RWPE2 (cell line): ENCODE data around the gene RPL12.

ENCODE experiments used
- ATAC-seq: fragments of 200-7000 bp; cut with Tn5 transposase; 3 replicates; pipeline ENCODE4 v1.9.1; 2021; ENCODE audit warnings: low read depth
- DNase-seq: peaks from one replicate; pipeline ENCODE4 v3.0.0-alpha.2; 2020; ENCODE audit warnings: low spot score
- H3K27ac ChIP-seq: fragments of 450-650 bp; 2 replicates; pipeline ENCODE4 v1.5.1; 2017; ENCODE audit warnings: mild to moderate bottlenecking; ENCODE audit not compliant: poor library complexity, severe bottlenecking
- H3K27me3 ChIP-seq: fragments of 250-450 bp; sonication (Bioruptor Pico); 2 replicates; pipeline ENCODE4 v1.5.1; 2021; ENCODE audit warnings: mild to moderate bottlenecking, moderate library complexity; ENCODE audit not compliant: insufficient read depth, poor library complexity, severe bottlenecking
- H3K36me3 ChIP-seq: fragments of 250-450 bp; sonication (Bioruptor Pico); 2 replicates; pipeline ENCODE4 v1.5.1; 2020; ENCODE audit warnings: low read depth, mild to moderate bottlenecking, moderate library complexity
- H3K4me1 ChIP-seq: fragments of 250-450 bp; sonication (Bioruptor Pico); 2 replicates; pipeline ENCODE4 v1.5.1; 2021; ENCODE audit warnings: mild to moderate bottlenecking, moderate library complexity; ENCODE audit not compliant: insufficient read depth, poor library complexity, severe bottlenecking
- H3K4me3 ChIP-seq: fragments of 250-450 bp; sonication (Bioruptor Pico); 2 replicates; pipeline ENCODE4 v1.5.1; 2021; ENCODE audit warnings: mild to moderate bottlenecking, moderate library complexity; ENCODE audit not compliant: severe bottlenecking
- H3K9me3 ChIP-seq: fragments of 250-450 bp; sonication (Bioruptor Pico); 2 replicates; pipeline ENCODE4 v1.5.1; 2021; ENCODE audit warnings: mild to moderate bottlenecking, moderate library complexity; ENCODE audit not compliant: severe bottlenecking
- CTCF ChIP-seq: fragments of 450-650 bp; IDR thresholded peaks from one replicate; pipeline ENCODE4 v1.5.1; 2017; ENCODE audit warnings: mild to moderate bottlenecking, moderate library complexity; ENCODE audit not compliant: poor library complexity, severe bottlenecking

The RPL12 gene

GRCh38 chr9:127489471-127490115 is 38.4 kb upstream of the RPL12 start:
- Histone ChIP-seq H3K27me3 (no peaks in the 10 kb centered on the region), H3K36me3 (peaks cover 56% of the 10 kb centered on the region), H3K27ac (no peak overlapping the region), H3K4me3 (no peak overlapping the region), H3K9me3 (no peaks in the 10 kb centered on the region), H3K4me1 (no peaks in the 10 kb centered on the region)
- TF ChIP-seq CTCF, result no peak
- DNase-seq, result no peak
- ATAC-seq, result no peak

GRCh38 chr9:127488946-127489345 is 37.7 kb upstream of the RPL12 start:
- TF ChIP-seq CTCF, result no peak
- Histone ChIP-seq H3K27ac (no peak overlapping the region), H3K4me1 (no peaks in the 10 kb centered on the region), H3K27me3 (no peaks in the 10 kb centered on the region), H3K36me3 (peaks cover 56% of the 10 kb centered on the region), H3K4me3 (no peak overlapping the region), H3K9me3 (no peaks in the 10 kb centered on the region)
- ATAC-seq (no peak), DNase-seq (no peak)

- no peak for TF ChIP-seq CTCF
- no peak overlapping the region for H3K27ac ChIP-seq
- peaks cover 67% of the 10 kb centered on the region for H3K36me3 ChIP-seq
- no peaks in the 10 kb centered on the region for H3K9me3 ChIP-seq
- DNase-seq (no peak), ATAC-seq (no peak)
- H3K4me1 ChIP-seq, result no peaks in the 10 kb centered on the region
- no peak overlapping the region for H3K4me3 ChIP-seq
- no peaks in the 10 kb centered on the region for H3K27me3 ChIP-seq
These were observed 34.8 kb upstream of the RPL12 start for GRCh38 chr9:127485995-127486394.

- Histone ChIP-seq H3K36me3 (peaks cover 72% of the 10 kb centered on the region), H3K4me1 (no peaks in the 10 kb centered on the region), H3K9me3 (no peaks in the 10 kb centered on the region), H3K27ac (no peak overlapping the region), H3K27me3 (no peaks in the 10 kb centered on the region), H3K4me3 (no peak overlapping the region)
- no peak for TF ChIP-seq CTCF
- ATAC-seq (no peak), DNase-seq (no peak)
These were observed 31.5 kb upstream of the RPL12 start for GRCh38 chr9:127482662-127483061.

GRCh38 chr9:127479507-127480081 is 28.4 kb upstream of the RPL12 start:
- Histone ChIP-seq H3K4me1 (no peaks in the 10 kb centered on the region), H3K36me3 (peaks cover 52% of the 10 kb centered on the region), H3K27ac (no peak overlapping the region), H3K27me3 (no peaks in the 10 kb centered on the region), H3K4me3 (no peak overlapping the region), H3K9me3 (no peaks in the 10 kb centered on the region)
- DNase-seq, result no peak
- TF ChIP-seq CTCF, result no peak
- ATAC-seq, result no peak
